Stimulated activated CD4-positive, alpha-beta T cell treated with anti-CD3 and anti-CD28 coated beads, Interleukin-4, amount 100 ng/mL, for 1 hour (primary cell): ENCODE measurements around the gene TARDBP.
"Not testable (repeated sequence)": the region's sequence is repeated elsewhere in the genome, so short reads cannot be mapped to it uniquely, and the experiment has no call there.

Experiments used
- DNase-seq: peaks from one replicate; pipeline ENCODE4 v3.0.0-alpha.2; 2020

The TARDBP gene

GRCh38 chr1:11044086-11044848 is 31.8 kb downstream of the TARDBP start:
- no peak for DNase-seq

GRCh38 chr1:11044849-11045427 is 32.5 kb downstream of the TARDBP start:
- no peak for DNase-seq

- no peak for DNase-seq
Observed at GRCh38 chr1:11045428-11046269, 33.2 kb downstream of the TARDBP start.

GRCh38 chr1:11046270-11046566 is 33.8 kb downstream of the TARDBP start:
- no peak for DNase-seq

- no peak for DNase-seq
Observed at GRCh38 chr1:11046625-11047365, 34.3 kb downstream of the TARDBP start, which contains the start of gene MASP2. TSS of gene MASP2 (minus strand) at chr1:11047239. CDS start at chr1:11047207, 32 bp downstream.

GRCh38 chr1:11051121-11051520 is 38.7 kb downstream of the TARDBP start:
- not testable (repeated sequence) for DNase-seq

- DNase-seq = no peak
Observed at GRCh38 chr1:11051781-11052511, 39.5 kb downstream of the TARDBP start.

GRCh38 chr1:11052839-11053757 is 40.6 kb downstream of the TARDBP start:
- DNase-seq = peak; percentile 35

- peak; percentile 26 for DNase-seq
Observed at GRCh38 chr1:11053758-11054137, 41.3 kb downstream of the TARDBP start.

GRCh38 chr1:11054181-11054580 is 41.7 kb downstream of the TARDBP start:
- no peak for DNase-seq

- DNase-seq = no peak
Observed at GRCh38 chr1:11054666-11055065, 42.2 kb downstream of the TARDBP start.

- no peak for DNase-seq
Observed at GRCh38 chr1:11055676-11056075, 43.2 kb downstream of the TARDBP start.

GRCh38 chr1:11056504-11056903 is 44.0 kb downstream of the TARDBP start:
- no peak for DNase-seq

- no peak for DNase-seq
Observed at GRCh38 chr1:11057477-11057876, 45.0 kb downstream of the TARDBP start.

GRCh38 chr1:11058026-11058425 is 45.6 kb downstream of the TARDBP start:
- DNase-seq = no peak

- DNase-seq = no peak
Observed at GRCh38 chr1:11058595-11059154, 46.2 kb downstream of the TARDBP start.

GRCh38 chr1:11059155-11059967 is 46.9 kb downstream of the TARDBP start:
- peak; percentile 41 for DNase-seq

- DNase-seq = peak; percentile 93
Observed at GRCh38 chr1:11059968-11060830, 47.7 kb downstream of the TARDBP start, which contains the start of gene SRM. TSS of gene SRM (minus strand) at chr1:11060018. CDS start at chr1:11059943, 75 bp downstream.
